Stimulated activated effector memory CD8-positive, alpha-beta T cell treated with anti-CD3 and anti-CD28 coated beads, Interleukin-12 subunit alpha, Interleukin-12 subunit beta, amount 100 ng/mL, for 72 hours (primary cell): ENCODE data around the gene KLHDC7B.

Experiments
- ATAC-seq: fragments of 150-1000 bp; cut with Tn5 transposase; 2 replicates; pipeline ENCODE4 v1.10.0; 2021
- DNase-seq, 2 donors: peaks; one replicate each; pipeline ENCODE4 v3.0.0; 2021 to 2022; ENCODE audit warnings: low spot score in 2 of 2
- H3K27ac Mint-ChIP-seq: one replicate; pipeline ENCODE4 v1.8.0; 2022; ENCODE audit warnings: mild to moderate bottlenecking, mixed read lengths
- H3K36me3 Mint-ChIP-seq: one replicate; pipeline ENCODE4 v1.8.0; 2022; ENCODE audit warnings: mild to moderate bottlenecking, mixed read lengths
- H3K4me1 Mint-ChIP-seq: one replicate; pipeline ENCODE4 v1.8.0; 2022; ENCODE audit warnings: mixed read lengths
- H3K4me3 Mint-ChIP-seq: one replicate; pipeline ENCODE4 v1.8.0; 2022; ENCODE audit warnings: mild to moderate bottlenecking, mixed read lengths
- H3K9me3 Mint-ChIP-seq: one replicate; pipeline ENCODE4 v1.8.0; 2022; ENCODE audit warnings: mixed read lengths

KLHDC7B gene

GRCh38 chr22:50523806-50524675, 21.7 kb upstream of the KLHDC7B start:
- ATAC-seq = no peak
- DNase-seq = peak; percentile 3 to 59
- H3K4me3 Mint-ChIP-seq = peak overlapping the region; percentile 93
- H3K27ac Mint-ChIP-seq = peak overlapping the region; percentile 95
- H3K36me3 Mint-ChIP-seq = peaks cover 83% of the 10 kb centered on the region
- no peaks in the 10 kb centered on the region for H3K9me3 Mint-ChIP-seq
- peaks cover 47% of the 10 kb centered on the region for H3K4me1 Mint-ChIP-seq

- Mint-ChIP-seq H3K4me3 (peak overlapping the region; percentile 93), H3K4me1 (peaks cover 47% of the 10 kb centered on the region), H3K27ac (peak overlapping the region; percentile 95), H3K9me3 (no peaks in the 10 kb centered on the region), H3K36me3 (peaks cover 77% of the 10 kb centered on the region)
- DNase-seq (no peak), ATAC-seq (no peak)
Measured at GRCh38 chr22:50524676-50525103, 21.0 kb upstream of the KLHDC7B start.

- Mint-ChIP-seq H3K4me1 (peaks cover 47% of the 10 kb centered on the region), H3K27ac (peak within 1 kb of the TSS; percentile 95), H3K36me3 (peaks cover 72% of the 10 kb centered on the region), H3K9me3 (no peaks in the 10 kb centered on the region), H3K4me3 (peak within 1 kb of the TSS; percentile 93)
- ATAC-seq (peak; percentile 69), DNase-seq (peak; percentile 99)
Measured at GRCh38 chr22:50525104-50525857, 20.4 kb upstream of the KLHDC7B start, which contains the start of gene SCO2. TSS of gene SCO2 (minus strand) at chr22:50525598. CDS start at chr22:50524411, 1,187 bp downstream.

- Mint-ChIP-seq H3K4me1 (peaks cover 47% of the 10 kb centered on the region), H3K4me3 (peak overlapping the region; percentile 93), H3K27ac (peak overlapping the region; percentile 95), H3K36me3 (peaks cover 72% of the 10 kb centered on the region), H3K9me3 (no peaks in the 10 kb centered on the region)
- ATAC-seq (no peak), DNase-seq (no peak)
Measured at GRCh38 chr22:50525858-50526107, 19.9 kb upstream of the KLHDC7B start.

- DNase-seq (peak; percentile 86 to 94), ATAC-seq (peak; percentile 58)
- Mint-ChIP-seq H3K4me1 (peaks cover 47% of the 10 kb centered on the region), H3K36me3 (peaks cover 72% of the 10 kb centered on the region), H3K27ac (peak overlapping the region; percentile 95), H3K4me3 (peak overlapping the region; percentile 93), H3K9me3 (no peaks in the 10 kb centered on the region)
Measured at GRCh38 chr22:50526108-50526833, 19.4 kb upstream of the KLHDC7B start.

GRCh38 chr22:50526834-50527801, 18.6 kb upstream of the KLHDC7B start:
- Mint-ChIP-seq H3K9me3 (no peaks in the 10 kb centered on the region), H3K27ac (peak overlapping the region; percentile 95), H3K4me3 (peak overlapping the region; percentile 93), H3K36me3 (peaks cover 65% of the 10 kb centered on the region), H3K4me1 (peaks cover 47% of the 10 kb centered on the region)
- peak; percentile 5 to 84 for DNase-seq
- ATAC-seq = peak; percentile 3

GRCh38 chr22:50527921-50528681, 17.6 kb upstream of the KLHDC7B start:
- DNase-seq (peak in 1 of 2 donors; percentile 51), ATAC-seq (no peak)
- Mint-ChIP-seq H3K27ac (peak overlapping the region; percentile 95), H3K36me3 (peaks cover 57% of the 10 kb centered on the region), H3K9me3 (no peaks in the 10 kb centered on the region), H3K4me3 (peak overlapping the region; percentile 93), H3K4me1 (peaks cover 51% of the 10 kb centered on the region)

GRCh38 chr22:50528682-50529415, 16.9 kb upstream of the KLHDC7B start:
- peak overlapping the region; percentile 95 for H3K27ac Mint-ChIP-seq
- H3K4me1 Mint-ChIP-seq = peaks cover 49% of the 10 kb centered on the region
- peak overlapping the region; percentile 93 for H3K4me3 Mint-ChIP-seq
- peaks cover 49% of the 10 kb centered on the region for H3K36me3 Mint-ChIP-seq
- DNase-seq (peak in 1 of 2 donors; percentile 56), ATAC-seq (no peak)
- H3K9me3 Mint-ChIP-seq = no peaks in the 10 kb centered on the region

GRCh38 chr22:50529416-50529896, 16.2 kb upstream of the KLHDC7B start:
- DNase-seq = no peak
- Mint-ChIP-seq H3K9me3 (no peaks in the 10 kb centered on the region), H3K36me3 (peaks cover 43% of the 10 kb centered on the region), H3K4me1 (peaks cover 45% of the 10 kb centered on the region), H3K27ac (peak overlapping the region; percentile 95), H3K4me3 (peak overlapping the region; percentile 93)
- ATAC-seq = no peak

GRCh38 chr22:50529897-50530579, 15.7 kb upstream of the KLHDC7B start, which contains the start of gene TYMP:
TSS of gene TYMP (minus strand) at chr22:50530012. CDS start at chr22:50529709, 303 bp downstream.
- peak; percentile 56 for ATAC-seq
- H3K4me1 Mint-ChIP-seq = peaks cover 39% of the 10 kb centered on the region
- peak; percentile 71 to 90 for DNase-seq
- no peaks in the 10 kb centered on the region for H3K9me3 Mint-ChIP-seq
- peak within 1 kb of the TSS; percentile 100 for H3K27ac Mint-ChIP-seq
- H3K36me3 Mint-ChIP-seq = peaks cover 38% of the 10 kb centered on the region
- peak within 1 kb of the TSS; percentile 93 for H3K4me3 Mint-ChIP-seq

- H3K9me3 Mint-ChIP-seq = no peaks in the 10 kb centered on the region
- no peak for DNase-seq
- ATAC-seq = peak; percentile 2
- H3K27ac Mint-ChIP-seq = peak overlapping the region; percentile 100
- peaks cover 38% of the 10 kb centered on the region for H3K4me1 Mint-ChIP-seq
- H3K36me3 Mint-ChIP-seq = peaks cover 33% of the 10 kb centered on the region
- peak overlapping the region; percentile 93 for H3K4me3 Mint-ChIP-seq
Measured at GRCh38 chr22:50530580-50530876, 15.2 kb upstream of the KLHDC7B start.

- Mint-ChIP-seq H3K27ac (peak overlapping the region; percentile 100), H3K4me3 (peak overlapping the region; percentile 93), H3K4me1 (peaks cover 38% of the 10 kb centered on the region), H3K36me3 (peaks cover 29% of the 10 kb centered on the region), H3K9me3 (no peaks in the 10 kb centered on the region)
- ATAC-seq (peak; percentile 68), DNase-seq (peak; percentile 75 to 94)
Measured at GRCh38 chr22:50530877-50531545, 14.7 kb upstream of the KLHDC7B start.
